H9 (cell line): ENCODE data around the gene CACNA2D3. TPM values are rescaled to one million over a fixed set of nuclear protein-coding genes. Genes with fewer than 3 reads are reported as not detected.

Source experiments
- DNase-seq: peaks from one replicate; pipeline ENCODE4 v3.0.0-alpha.2; 2017
- H2AFZ ChIP-seq: one replicate; pipeline ENCODE4 v1.6.1; 2013; ENCODE audit warnings: mild to moderate bottlenecking, low read length, control low read depth, moderate library complexity
- H2AK5ac ChIP-seq: 2 replicates; pipeline ENCODE4 v1.6.1; 2013; ENCODE audit warnings: low read length, control low read depth, mixed read lengths; ENCODE audit not compliant: insufficient read length
- H2BK120ac ChIP-seq: one replicate; pipeline ENCODE4 v1.6.1; 2013; ENCODE audit warnings: low read depth, mild to moderate bottlenecking, low read length, control low read depth, inconsistent platforms; ENCODE audit not compliant: poor library complexity, severe bottlenecking
- H2BK12ac ChIP-seq: 2 replicates; pipeline ENCODE4 v1.6.1; 2013; ENCODE audit warnings: low read length, control low read depth, mixed read lengths, low read depth; ENCODE audit not compliant: insufficient read length
- H2BK15ac ChIP-seq: 2 replicates; pipeline ENCODE4 v1.6.1; 2013; ENCODE audit warnings: low read depth, low read length, control low read depth
- H2BK20ac ChIP-seq: one replicate; pipeline ENCODE4 v1.6.1; 2013; ENCODE audit warnings: low read depth, mild to moderate bottlenecking, low read length, control low read depth, inconsistent platforms; ENCODE audit not compliant: poor library complexity, severe bottlenecking
- H2BK5ac ChIP-seq: 2 replicates; pipeline ENCODE4 v1.6.1; 2013; ENCODE audit warnings: low read length, control low read depth, mixed read lengths; ENCODE audit not compliant: insufficient read length
- H3K14ac ChIP-seq: 2 replicates; pipeline ENCODE4 v1.6.1; 2013; ENCODE audit warnings: low read length, control low read depth; ENCODE audit not compliant: insufficient read depth
- H3K18ac ChIP-seq: 2 replicates; pipeline ENCODE4 v1.6.1; 2013; ENCODE audit warnings: low read depth, mild to moderate bottlenecking, mixed read lengths, low read length, control low read depth; ENCODE audit not compliant: insufficient read length
- H3K23ac ChIP-seq: 2 replicates; pipeline ENCODE4 v1.6.1; 2013; ENCODE audit warnings: low read length, control low read depth, mixed read lengths, low read depth; ENCODE audit not compliant: insufficient read length
- H3K23me2 ChIP-seq: 2 replicates; pipeline ENCODE4 v1.6.1; 2013; ENCODE audit warnings: low read depth, mild to moderate bottlenecking, mixed read lengths, low read length, control low read depth; ENCODE audit not compliant: insufficient read length, poor library complexity, severe bottlenecking
- H3K27ac ChIP-seq: 2 replicates; pipeline ENCODE4 v1.5.1; 2013; ENCODE audit warnings: low read length, control low read depth, mixed read lengths, low read depth; ENCODE audit not compliant: insufficient read length
- H3K27me3 ChIP-seq: 2 replicates; pipeline ENCODE4 v1.6.1; 2013; ENCODE audit warnings: low read length, control low read depth, inconsistent platforms; ENCODE audit not compliant: insufficient read depth
- H3K4ac ChIP-seq: 2 replicates; pipeline ENCODE4 v1.6.1; 2013; ENCODE audit warnings: low read depth, mild to moderate bottlenecking, control low read depth, inconsistent platforms, low read length, moderate library complexity
- H3K4me1 ChIP-seq: 2 replicates; pipeline ENCODE4 v1.6.1; 2013; ENCODE audit warnings: low read length, control low read depth, inconsistent platforms; ENCODE audit not compliant: insufficient read depth
- H3K4me2 ChIP-seq: 2 replicates; pipeline ENCODE4 v1.6.1; 2013; ENCODE audit warnings: low read length, control low read depth, mixed read lengths; ENCODE audit not compliant: insufficient read length, insufficient read depth
- H3K56ac ChIP-seq: 2 replicates; pipeline ENCODE4 v1.6.1; 2013; ENCODE audit warnings: low read depth, mild to moderate bottlenecking, mixed read lengths, low read length, control low read depth; ENCODE audit not compliant: insufficient read length
- H3K79me1 ChIP-seq: 2 replicates; pipeline ENCODE4 v1.6.1; 2013; ENCODE audit warnings: low read depth, mild to moderate bottlenecking, moderate library complexity, low read length, control low read depth, inconsistent platforms; ENCODE audit not compliant: insufficient read depth, poor library complexity, severe bottlenecking
- H3K79me2 ChIP-seq: 2 replicates; pipeline ENCODE4 v1.6.1; 2013; ENCODE audit warnings: low read length, control low read depth, inconsistent platforms; ENCODE audit not compliant: insufficient read depth
- H3K9ac ChIP-seq: 2 replicates; pipeline ENCODE4 v1.6.1; 2013; ENCODE audit warnings: low read length, control low read depth, mixed read lengths; ENCODE audit not compliant: insufficient read length; ENCODE audit errors: extremely low read depth
- H3K9me3 ChIP-seq: one replicate; pipeline ENCODE4 v1.6.1; 2013; ENCODE audit warnings: low read depth, low read length, inconsistent platforms; ENCODE audit not compliant: control insufficient read depth
- H3T11ph ChIP-seq: one replicate; pipeline ENCODE4 v1.6.1; 2013; ENCODE audit warnings: mild to moderate bottlenecking, low read length, control low read depth, inconsistent platforms
- H4K20me1 ChIP-seq: one replicate; pipeline ENCODE4 v1.6.1; 2013; ENCODE audit not compliant: control insufficient read depth, insufficient read length, insufficient read depth
- H4K5ac ChIP-seq: 2 replicates; pipeline ENCODE4 v1.6.1; 2013; ENCODE audit warnings: low read depth, mild to moderate bottlenecking, mixed read lengths, low read length, control low read depth; ENCODE audit not compliant: insufficient read length
- H4K8ac ChIP-seq: replicated peaks from 2 replicates; pipeline ENCODE4 v1.6.1; 2013; ENCODE audit warnings: low read length, control low read depth, mixed read lengths, low read depth; ENCODE audit not compliant: insufficient read length
- H4K91ac ChIP-seq: 2 replicates; pipeline ENCODE4 v1.6.1; 2013; ENCODE audit warnings: low read depth, mild to moderate bottlenecking, moderate library complexity, mixed read lengths, low read length, control low read depth; ENCODE audit not compliant: insufficient read length
- H3K27ac Mint-ChIP-seq, 3 experiments: 2 replicates in 2 of 3; 3 replicates in 1 of 3; pipeline ENCODE4 v1.8.0; 2020 to 2021; ENCODE audit warnings: mixed read lengths in 3 of 3, mild to moderate bottlenecking in 1 of 3, moderate library complexity in 1 of 3
- H3K27me3 Mint-ChIP-seq: 2 replicates; pipeline ENCODE4 v1.8.0; 2021; ENCODE audit warnings: low read depth, mild to moderate bottlenecking, moderate library complexity, mixed read lengths
- H3K36me3 Mint-ChIP-seq, 3 experiments: 2 replicates in 2 of 3; 3 replicates in 1 of 3; pipeline ENCODE4 v1.8.0; 2020 to 2021; ENCODE audit warnings: low read depth in 3 of 3, mixed read lengths in 3 of 3; ENCODE audit not compliant: insufficient read depth in 1 of 3
- H3K4me1 Mint-ChIP-seq, 2 experiments: 2 replicates each; pipeline ENCODE4 v1.8.0; 2020; ENCODE audit warnings: mixed read lengths in 2 of 2
- H3K4me3 Mint-ChIP-seq, 2 experiments: 2 replicates in 1 of 2; 3 replicates in 1 of 2; pipeline ENCODE4 v1.8.0; 2020 to 2021; ENCODE audit warnings: mild to moderate bottlenecking in 2 of 2, mixed read lengths in 2 of 2, moderate library complexity in 1 of 2
- H3K9me3 Mint-ChIP-seq, 2 experiments: 2 replicates in 1 of 2; 3 replicates in 1 of 2; pipeline ENCODE4 v1.8.0; 2020; ENCODE audit warnings: mild to moderate bottlenecking in 2 of 2, mixed read lengths in 2 of 2, moderate library complexity in 1 of 2
- CTCF ChIP-seq: fragments of 200-600 bp; sonication (generic); conservative IDR thresholded peaks from 3 replicates; pipeline ENCODE4 v1.8.0; 2021; ENCODE audit warnings: antibody characterized with exemption, mild to moderate bottlenecking
- WGBS: extraction: QIAGEN DNeasy Blood & Tissue Kit; methylation state at CpG from one replicate; pipeline ENCODE4 v1.1.7; 2013; ENCODE audit warnings: missing lambda C conversion rate, low lambda C conversion rate, mixed read lengths; ENCODE audit not compliant: insufficient read length; ENCODE audit errors: extremely low coverage; 5-methylcytosine and 5-hydroxymethylcytosine counted together
- total RNA-seq: library from RNA; stranded (reverse); gene quantifications from 2 replicates; pipeline ENCODE4 v1.2.1, GENCODE V29; 2021

CACNA2D3 gene
- total RNA-seq, 1 experiment from 2014 or later = 3.2 TPM

- no peak overlapping the region for H3K4me3 Mint-ChIP-seq
- Histone ChIP-seq H3K27me3 (no peaks in the 10 kb centered on the region), H3K14ac (no peak overlapping the region), H2BK120ac (no peak overlapping the region), H3K4me2 (no peak overlapping the region), H4K5ac (no peak overlapping the region), H2BK5ac (no peak overlapping the region), H4K91ac (no peak overlapping the region), H2BK15ac (no peak overlapping the region), H3K79me2 (no peaks in the 10 kb centered on the region), H2AK5ac (no peak overlapping the region), H3K4ac (no peak overlapping the region), H3T11ph (no peak overlapping the region), H3K56ac (no peak overlapping the region), H3K9me3 (no peaks in the 10 kb centered on the region), H2AFZ (no peak overlapping the region), H3K23ac (no peak overlapping the region), H4K20me1 (no peaks in the 10 kb centered on the region), H3K27ac (no peak overlapping the region), H3K4me1 (peaks cover 3% of the 10 kb centered on the region; the same call in 1 of the 2 replicates), H4K8ac (no peak overlapping the region), H3K18ac (no peak overlapping the region), H2BK20ac (no peak overlapping the region), H3K23me2 (no peaks in the 10 kb centered on the region), H2BK12ac (no peak overlapping the region), H3K79me1 (no peaks in the 10 kb centered on the region), H3K9ac (no peak overlapping the region)
- peaks cover 3 to 8% of the 10 kb centered on the region in 2 experiments for H3K4me1 Mint-ChIP-seq
- DNase-seq = no peak
- peaks cover 0 to 4% of the 10 kb centered on the region in 2 experiments; a peak in 3 of 5 replicates for H3K9me3 Mint-ChIP-seq
- H3K27me3 Mint-ChIP-seq = no peaks in the 10 kb centered on the region
- TF ChIP-seq CTCF = no peak
- no CpG with 5 or more reads among the region's 12 CpGs for WGBS
- no peaks in the 10 kb centered on the region; a peak in 1 of 7 replicates for H3K36me3 Mint-ChIP-seq
- no peak overlapping the region for H3K27ac Mint-ChIP-seq
These were observed 435.4 kb downstream of the CACNA2D3 start for GRCh38 chr3:54557538-54558428.
